NCI-H2029 treated with DMSO at 0.1 percent for 48 hours (cell line): Measurements from ENCODE around the gene INTS13.
"Not testable (repeated sequence)": the region's sequence is repeated elsewhere in the genome, so short reads cannot be mapped to it uniquely, and the experiment has no call there.

Experiments used
- DNase-seq: peaks from one replicate; lab custom pipeline; 2025; lab: John Stamatoyannopoulos, UW

Gene INTS13

GRCh38 chr12:26869908-26870459 is 67.8 kb downstream of the INTS13 start:
- DNase-seq = no peak

DNA sequence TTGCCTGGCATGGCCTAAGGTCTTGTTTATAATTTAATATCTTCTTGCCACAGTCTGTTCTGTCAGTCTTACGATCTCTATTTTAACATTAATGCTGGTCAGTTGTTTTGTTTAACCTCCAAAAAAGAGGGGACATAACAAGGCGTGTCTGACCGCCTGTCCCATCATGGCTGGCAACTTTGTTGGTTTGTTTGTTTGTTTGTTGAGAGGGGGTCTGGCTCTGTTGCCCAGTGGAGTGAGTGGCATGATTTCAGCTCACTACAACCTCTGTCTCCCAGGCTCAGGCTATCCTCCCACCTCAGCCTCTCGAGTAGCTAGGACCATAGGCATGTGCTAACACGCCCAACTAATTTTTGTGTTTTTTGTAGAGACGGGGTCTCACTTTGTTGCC is 68.7 kb downstream of the INTS13 start:
- no peak for DNase-seq

DNA sequence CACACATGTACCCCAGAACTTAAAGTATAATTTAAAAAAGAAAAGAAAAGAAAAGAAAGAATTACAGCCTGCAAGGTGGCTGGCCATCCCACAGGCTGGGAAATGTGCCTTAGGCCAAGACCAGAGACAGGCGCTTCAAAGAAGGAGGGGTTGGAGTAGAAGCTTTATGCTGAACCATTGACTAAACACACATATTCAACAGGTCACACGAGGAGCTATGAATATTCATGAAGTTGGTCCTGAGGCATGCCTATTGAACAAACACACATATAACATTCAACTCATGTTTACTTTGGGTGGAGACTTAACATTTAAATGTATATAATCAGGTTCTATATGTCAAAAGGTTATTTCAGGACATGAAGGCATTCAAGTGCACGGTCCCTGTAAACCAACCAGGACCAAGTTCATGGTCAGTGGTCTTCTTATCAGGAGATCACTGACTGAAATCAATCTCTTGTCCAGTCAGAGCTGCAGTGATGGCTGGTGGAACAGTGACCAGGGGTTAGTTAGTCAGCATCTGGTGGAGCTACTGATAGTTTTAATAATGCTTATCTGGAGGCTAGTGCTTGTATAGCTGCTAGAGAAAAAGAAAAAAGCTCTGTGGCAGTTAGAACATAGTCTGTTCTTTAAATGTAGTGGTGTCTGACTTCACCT is 69.2 kb downstream of the INTS13 start:
- no peak for DNase-seq

DNA sequence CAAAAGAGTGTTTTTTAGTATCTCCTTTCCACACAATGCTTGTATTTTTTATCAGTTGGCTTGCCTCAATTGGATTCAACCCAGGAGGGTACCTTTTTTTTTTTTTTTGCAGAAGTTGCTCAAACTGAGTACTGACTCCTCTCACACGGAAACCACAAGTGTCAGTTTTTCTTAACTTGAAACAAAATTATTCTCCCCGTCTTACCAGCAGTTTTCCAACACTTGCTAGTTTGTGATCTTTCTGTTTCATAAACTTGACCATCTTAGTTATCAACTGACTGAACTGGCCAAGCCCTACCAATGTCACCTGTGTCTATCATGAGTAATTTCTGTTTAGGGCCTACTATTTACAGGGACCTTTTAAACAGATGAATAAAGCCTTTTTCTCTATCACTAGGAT is 70.7 kb downstream of the INTS13 start:
- DNase-seq = no peak

- no peak for DNase-seq
These were observed 74.3 kb downstream of the INTS13 start for GRCh38 chr12:26863515-26863914.

DNA sequence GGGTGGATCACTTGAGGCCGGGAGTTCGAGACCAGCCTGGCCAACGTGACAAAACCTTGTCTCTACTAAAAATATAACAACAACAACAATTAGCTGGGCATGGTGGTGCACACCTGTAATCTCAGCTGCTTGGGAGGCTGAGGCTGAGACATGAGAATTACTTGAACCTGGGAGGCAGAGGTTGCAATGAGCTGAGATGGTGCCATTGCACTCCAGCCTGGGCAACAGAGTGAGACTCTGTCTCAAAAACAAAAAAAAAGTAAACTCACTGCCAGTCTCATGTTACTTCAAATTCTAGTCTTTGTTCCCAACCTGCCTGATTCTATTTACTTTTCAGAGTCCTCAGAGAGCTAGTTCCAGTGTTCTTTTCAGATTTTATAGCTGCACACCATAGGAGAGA is 75.0 kb downstream of the INTS13 start:
- DNase-seq = not testable (repeated sequence)

GRCh38 chr12:26861690-26862089 is 76.1 kb downstream of the INTS13 start:
- DNase-seq = no peak

- DNase-seq = no peak
These were observed 80.2 kb downstream of the INTS13 start for GRCh38 chr12:26857465-26858176.

DNA sequence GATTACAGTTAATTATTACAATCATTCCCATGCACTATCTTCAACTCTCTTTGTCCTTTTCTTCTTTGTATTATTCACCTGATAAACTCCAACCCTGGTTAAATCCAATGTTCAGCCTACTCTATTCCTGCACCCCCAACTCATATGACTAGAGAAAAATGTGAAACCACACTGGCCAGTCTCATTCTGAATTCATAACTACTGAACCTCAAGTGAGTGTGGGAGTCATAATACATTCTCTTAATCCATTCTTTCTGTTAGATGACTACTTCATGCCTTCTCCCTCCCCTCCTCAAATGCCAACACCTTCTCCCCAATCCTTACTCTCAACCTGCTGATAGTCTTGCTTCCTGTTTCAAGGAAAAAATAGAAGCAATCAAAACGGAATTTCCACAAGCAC is 82.4 kb downstream of the INTS13 start:
- no peak for DNase-seq
